HepG2 (cell line): ENCODE measurements around the gene CDK3. TPM values are rescaled to one million over a fixed set of nuclear protein-coding genes. Genes with fewer than 3 reads are reported as not detected.

Experiments
- ATAC-seq: fragments of 200-7000 bp; cut with Tn5 transposase; 3 replicates; pipeline ENCODE4 v1.9.1; 2020; ENCODE audit warnings: mild to moderate bottlenecking, moderate library complexity
- BruUV-seq: library from RNA; stranded (reverse); fragments of 400-500 nt; replicated peaks from 2 replicates; lab custom pipeline; 2021; lab: Mats Ljungman, UMichigan
- CTCF ChIA-PET: fragments of 300-600 bp; formaldehyde crosslinking; extraction: SDS; loops from one replicate; lab custom pipeline; 2021; ENCODE audit warnings: low total read pairs, inconsistent platforms, low intra/inter-chr PET ratio; lab: Yijun Ruan, JAX
- POLR2A ChIA-PET: fragments of 350-600 bp; sonication (Branson Sonifier 250); formaldehyde crosslinking; loops from one replicate; lab custom pipeline; 2020; ENCODE audit warnings: antibody characterized with exemption, inconsistent platforms; lab: Yijun Ruan, JAX
- DNase-seq: peaks from one replicate; pipeline ENCODE4 v3.0.0-alpha.2; 2015; ENCODE audit warnings: low spot score
- FAIRE-seq: peaks from 3 replicates; lab custom pipeline; 2011; peaks lifted over from hg19 to GRCh38; lab: Jason Lieb, UNC
- H2AFZ ChIP-seq: one replicate; pipeline ENCODE4 v1.6.1; 2011; ENCODE audit warnings: low read length, inconsistent platforms
- H3K27ac ChIP-seq: fragments of 300-600 bp; 3 replicates; pipeline ENCODE4 v1.8.0; 2011; ENCODE audit warnings: mixed run types, mild to moderate bottlenecking, mixed read lengths, low read length, inconsistent platforms; ENCODE audit not compliant: insufficient read depth; ENCODE audit errors: extremely low read length
- H3K27me3 ChIP-seq, 2 experiments: fragments of 200-600 bp in 1 of 2; 2 replicates in 1 of 2; 3 replicates in 1 of 2; pipeline versions ENCODE4 v1.6.0 to v1.8.0; 2011; ENCODE audit warnings: low read length in 2 of 2, mild to moderate bottlenecking in 2 of 2, moderate library complexity in 2 of 2, inconsistent platforms in 1 of 2; ENCODE audit not compliant: insufficient read depth in 2 of 2, control insufficient read depth in 1 of 2
- H3K36me3 ChIP-seq, 2 experiments: fragments of 200-600 bp in 1 of 2; replicated peaks in 1 of 2; 2 replicates in 1 of 2; 3 replicates in 1 of 2; pipeline versions ENCODE4 v1.5.1 to v1.8.0; 2011; ENCODE audit warnings: low read length in 2 of 2, inconsistent platforms in 1 of 2; ENCODE audit not compliant: insufficient read depth in 2 of 2, control insufficient read depth in 1 of 2
- H3K4me1 ChIP-seq: 2 replicates; pipeline ENCODE4 v1.5.1; 2012; ENCODE audit warnings: low read length, inconsistent platforms; ENCODE audit not compliant: insufficient read depth
- H3K4me2 ChIP-seq: 2 replicates; pipeline ENCODE4 v1.6.0; 2011; ENCODE audit warnings: low read depth, low read length, inconsistent platforms
- H3K4me3 ChIP-seq, 3 experiments: fragments of 200-600 bp in 1 of 3; sonication (generic), shearing (Covaris generic) in 1 of 3; replicated peaks in 1 of 3; 2 replicates each; pipeline ENCODE4 v1.5.1; 2011 to 2016; ENCODE audit warnings: low read length in 3 of 3, inconsistent platforms in 2 of 3, low read depth in 2 of 3, mild to moderate bottlenecking in 2 of 3, control low read depth in 1 of 3, mixed read lengths in 1 of 3; ENCODE audit not compliant: insufficient read depth in 1 of 3
- H3K79me2 ChIP-seq: one replicate; pipeline ENCODE4 v1.6.1; 2011; ENCODE audit warnings: low read length, inconsistent platforms; ENCODE audit not compliant: insufficient read depth
- H3K9ac ChIP-seq: 2 replicates; pipeline ENCODE4 v1.6.0; 2011; ENCODE audit warnings: mild to moderate bottlenecking, low read depth, low read length, inconsistent platforms; ENCODE audit not compliant: insufficient read depth
- H3K9me3 ChIP-seq: 2 replicates; pipeline ENCODE4 v1.5.1; 2012; ENCODE audit warnings: mild to moderate bottlenecking, low read length
- H4K20me1 ChIP-seq: 2 replicates; pipeline ENCODE4 v1.6.0; 2011; ENCODE audit warnings: inconsistent platforms, mild to moderate bottlenecking, low read length, moderate library complexity; ENCODE audit not compliant: insufficient read depth
- ARID2 ChIP-seq: sonication (generic); formaldehyde crosslinking; IDR thresholded peaks from 2 replicates; pipeline ENCODE4 v1.8.1; 2022; ENCODE audit warnings: mild to moderate bottlenecking, missing genetic modification reagents, borderline replicate concordance
- ATF1 ChIP-seq: IDR thresholded peaks from 2 replicates; pipeline ENCODE4 v1.6.1; 2016; ENCODE audit warnings: mild to moderate bottlenecking, control low read depth
- CHCHD3 ChIP-seq: sonication (generic); formaldehyde crosslinking; IDR thresholded peaks from 2 replicates; pipeline ENCODE4 v1.8.0; 2022; ENCODE audit warnings: mild to moderate bottlenecking, missing genetic modification reagents, moderate library complexity
- ETV6 ChIP-seq: sonication (generic); formaldehyde crosslinking; conservative IDR thresholded peaks from 2 replicates; pipeline ENCODE4 v1.4.0; 2020; ENCODE audit warnings: missing genetic modification reagents
- FOXO1 ChIP-seq: sonication (generic); formaldehyde crosslinking; IDR thresholded peaks from 2 replicates; pipeline ENCODE4 v1.4.0; 2020; ENCODE audit warnings: missing genetic modification reagents
- GATAD2A ChIP-seq: IDR thresholded peaks from 2 replicates; pipeline ENCODE4 v1.6.1; 2016
- IRF2 ChIP-seq: IDR thresholded peaks from 2 replicates; pipeline ENCODE4 v1.6.1; 2018; ENCODE audit warnings: missing genetic modification reagents, missing compliant biosample characterization
- KLF11 ChIP-seq: IDR thresholded peaks from 2 replicates; pipeline ENCODE4 v1.6.1; 2016; ENCODE audit warnings: missing compliant biosample characterization
- PRMT3 ChIP-seq: sonication (generic); formaldehyde crosslinking; IDR thresholded peaks from 2 replicates; pipeline ENCODE4 v1.8.1; 2022; ENCODE audit warnings: low read depth, mild to moderate bottlenecking, moderate library complexity, missing genetic modification reagents, borderline replicate concordance
- RXRB ChIP-seq: IDR thresholded peaks from 2 replicates; pipeline ENCODE4 v1.6.1; 2016; ENCODE audit warnings: borderline replicate concordance, missing genetic modification reagents, missing compliant biosample characterization
- SP140L ChIP-seq: sonication (generic); formaldehyde crosslinking; IDR thresholded peaks from 2 replicates; pipeline ENCODE4 v1.4.0; 2020; ENCODE audit warnings: missing genetic modification reagents, borderline replicate concordance
- ZFP36L2 ChIP-seq: sonication (generic); formaldehyde crosslinking; IDR thresholded peaks from 2 replicates; pipeline ENCODE4 v1.4.0; 2020; ENCODE audit warnings: missing genetic modification reagents
- ZNF225 ChIP-seq: sonication (generic); formaldehyde crosslinking; IDR thresholded peaks from 2 replicates; pipeline ENCODE4 v1.4.0; 2020; ENCODE audit warnings: mild to moderate bottlenecking, missing genetic modification reagents
- ZNF543 ChIP-seq: sonication (generic); formaldehyde crosslinking; IDR thresholded peaks from 2 replicates; pipeline ENCODE4 v1.4.0; 2020; ENCODE audit warnings: mild to moderate bottlenecking, missing genetic modification reagents
- ZNF652 ChIP-seq: IDR thresholded peaks from 2 replicates; pipeline ENCODE4 v1.6.1; 2016; ENCODE audit warnings: low read depth, borderline replicate concordance
- ZNF672 ChIP-seq: sonication (generic); formaldehyde crosslinking; IDR thresholded peaks from 2 replicates; pipeline ENCODE4 v1.8.1; 2022; ENCODE audit warnings: missing genetic modification reagents
- ZNF772 ChIP-seq: sonication (generic); formaldehyde crosslinking; IDR thresholded peaks from 2 replicates; pipeline ENCODE4 v1.5.0; 2020; ENCODE audit warnings: mild to moderate bottlenecking, missing genetic modification reagents
- ZNF891 ChIP-seq: sonication (generic); formaldehyde crosslinking; IDR thresholded peaks from 2 replicates; pipeline ENCODE4 v1.5.0; 2020; ENCODE audit warnings: mild to moderate bottlenecking, missing genetic modification reagents
- WGBS: methylation state at CpG from one replicate; pipeline ENCODE4 v1.1.6; 2017; ENCODE audit warnings: low lambda C conversion rate; 5-methylcytosine and 5-hydroxymethylcytosine counted together
- in situ Hi-C: cut with HindIII; loops from 2 replicates; pipeline ENCODE4 v1.10.0; 2017; ENCODE audit warnings: low pct_unique_long_range_greater_than_20kb; ENCODE audit not compliant: extremely low pct_ligation_motif_present
- intact Hi-C: fragments of 100-400 bp; cut with micrococcal nuclease; formaldehyde crosslinking; loops from one replicate; pipeline ENCODE4 v1.10.0; 2022; ENCODE audit not compliant: unreplicated experiment
- polyA plus RNA-seq, 8 experiments: library from polyadenylated mRNA; depleted of rRNA in 3 of 8; stranded (reverse) in 7 of 8; unstranded in 1 of 8; fragments of >200 nt; fragmentation: Illumina TruSeq in 4 of 8; extraction: Trizol in 4 of 8; gene quantifications; 2 replicates each; pipeline versions ENCODE4 v1.2.1 to v1.2.3, GENCODE V29; 2011 to 2016; ENCODE audit warnings: low read depth in 4 of 8, missing spikeins in 1 of 8, mixed read lengths in 1 of 8; ENCODE audit not compliant: insufficient read depth in 1 of 8
- total RNA-seq, 5 experiments: library from RNA; depleted of rRNA; stranded (reverse); fragments of >200 nt; fragmentation: Illumina TruSeq; extraction: Trizol; gene quantifications; 2 replicates each; pipeline ENCODE4 v1.2.3, GENCODE V29; 2016; ENCODE audit warnings: low read depth in 1 of 5
- TF ChIP-seq, protein P1 (sequence below): sonication (generic); formaldehyde crosslinking; IDR thresholded peaks from 2 replicates; pipeline ENCODE4 v1.5.0; 2020; ENCODE audit warnings: missing genetic modification reagents
- TF ChIP-seq, protein P2 (sequence below): sonication (generic); formaldehyde crosslinking; IDR thresholded peaks from 2 replicates; pipeline ENCODE4 v1.5.0; 2020; ENCODE audit warnings: mild to moderate bottlenecking, missing genetic modification reagents
- TF ChIP-seq, protein P3 (sequence below): sonication (generic); formaldehyde crosslinking; IDR thresholded peaks from 2 replicates; pipeline ENCODE4 v1.5.0; 2020; ENCODE audit warnings: mild to moderate bottlenecking, missing genetic modification reagents

CDK3 gene
- total and polyA plus RNA-seq, 2 of the 13 experiments (the other 11 are each of a cell fraction or from before 2014, with no cell fraction given) = 5.8 to 11.4 TPM

DNA sequence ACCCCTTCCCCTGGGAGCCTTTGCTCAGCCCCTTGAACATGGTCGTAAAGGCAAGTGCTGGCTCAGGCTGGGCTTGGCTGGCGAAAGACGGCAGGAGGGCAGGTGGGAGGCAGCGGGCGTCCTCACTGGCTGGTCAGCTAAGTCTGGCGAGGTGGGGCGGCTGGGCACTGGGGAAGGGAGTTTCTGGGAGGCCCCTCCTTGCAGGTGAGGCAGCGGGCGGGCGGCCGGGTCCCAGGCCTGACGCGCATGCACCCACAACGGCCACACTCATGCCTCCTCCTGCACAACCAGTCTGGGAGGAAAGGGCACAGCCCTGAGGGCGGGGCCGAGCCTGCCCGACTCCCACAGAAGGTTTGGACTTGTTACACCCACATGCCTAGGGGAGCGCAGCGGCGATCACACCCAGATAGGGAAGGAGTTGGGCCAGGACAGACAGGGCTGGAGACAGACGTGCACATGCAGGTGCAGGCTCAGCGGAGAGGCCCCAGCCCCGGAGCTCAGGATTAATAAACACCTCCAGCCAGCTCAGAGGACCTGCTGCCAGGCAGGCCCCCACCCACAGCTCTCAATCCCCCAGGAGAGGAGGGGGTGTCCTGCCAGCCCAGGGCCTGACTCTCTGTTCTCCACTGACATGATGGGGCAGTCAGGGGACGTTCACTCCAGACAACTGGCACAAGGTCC lies 26.6 kb downstream of the CDK3 start, which contains the start of gene EVPL:
TSS of gene EVPL (minus strand) at position 148 of the 681 bp plus-strand sequence. CDS start at position 40, 108 bp downstream.
- BruUV-seq = no TSS peak
- ATAC-seq = peak; percentile 80
- POLR2A ChIA-PET = interaction anchor here (0.6 to 1.9 kb wide), 6 partner anchors 13 to 247 kb away, joined by 3 to 5 read pairs (median 3); partner anchors contain the start of genes EXOC7 and SRP68
- TF ChIP-seq ZNF772 (CRISPR knock-in tag) (peak; percentile 61; the same call in 1 of the 2 replicates), SP140L (no peak), CHCHD3 (CRISPR knock-in tag) (no peak), ATF1 (CRISPR knock-in tag) (no peak), ZNF543 (peak; percentile 57; the same call in 1 of the 2 replicates), ZNF672 (CRISPR knock-in tag) (no peak), PRMT3 (CRISPR knock-in tag) (no peak), FOXO1 (peak; percentile 20; the same call in 1 of the 2 replicates), GATAD2A (CRISPR knock-in tag) (peak; percentile 45; the same call in 1 of the 2 replicates), IRF2 (0 out of 2 replicates have a peak, but pooled peaks have one; percentile 25), ZNF652 (no peak), ZNF225 (CRISPR knock-in tag) (peak; percentile 48; the same call in 1 of the 2 replicates), ZNF891 (CRISPR knock-in tag) (no peak), RXRB (CRISPR knock-in tag) (peak; percentile 15; the same call in 1 of the 2 replicates), KLF11 (peak; percentile 75; the same call in 1 of the 2 replicates), ZFP36L2 (CRISPR knock-in tag) (no peak), ARID2 (CRISPR knock-in tag) (peak; percentile 66; the same call in 1 of the 2 replicates), ETV6 (CRISPR knock-in tag) (no peak)
- TF ChIP-seq, protein P1, sequence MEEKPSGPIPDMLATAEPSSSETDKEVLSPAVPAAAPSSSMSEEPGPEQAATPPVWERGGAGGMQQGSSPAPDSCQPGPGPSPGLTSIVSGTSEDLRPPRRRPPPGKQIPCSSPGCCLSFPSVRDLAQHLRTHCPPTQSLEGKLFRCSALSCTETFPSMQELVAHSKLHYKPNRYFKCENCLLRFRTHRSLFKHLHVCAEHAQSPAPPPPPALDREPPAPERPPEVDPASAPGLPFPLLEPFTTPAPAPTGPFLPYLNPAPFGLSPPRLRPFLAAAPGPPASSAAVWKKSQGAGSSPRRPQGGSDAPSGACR (CRISPR knock-in tag) = 0 out of 2 replicates have a peak, but pooled peaks have one; percentile 52
- TF ChIP-seq, protein P2, sequence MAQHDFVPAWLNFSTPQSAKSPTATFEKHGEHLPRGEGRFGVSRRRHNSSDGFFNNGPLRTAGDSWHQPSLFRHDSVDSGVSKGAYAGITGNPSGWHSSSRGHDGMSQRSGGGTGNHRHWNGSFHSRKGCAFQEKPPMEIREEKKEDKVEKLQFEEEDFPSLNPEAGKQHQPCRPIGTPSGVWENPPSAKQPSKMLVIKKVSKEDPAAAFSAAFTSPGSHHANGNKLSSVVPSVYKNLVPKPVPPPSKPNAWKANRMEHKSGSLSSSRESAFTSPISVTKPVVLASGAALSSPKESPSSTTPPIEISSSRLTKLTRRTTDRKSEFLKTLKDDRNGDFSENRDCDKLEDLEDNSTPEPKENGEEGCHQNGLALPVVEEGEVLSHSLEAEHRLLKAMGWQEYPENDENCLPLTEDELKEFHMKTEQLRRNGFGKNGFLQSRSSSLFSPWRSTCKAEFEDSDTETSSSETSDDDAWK (CRISPR knock-in tag) = no peak
- TF ChIP-seq, protein P3, sequence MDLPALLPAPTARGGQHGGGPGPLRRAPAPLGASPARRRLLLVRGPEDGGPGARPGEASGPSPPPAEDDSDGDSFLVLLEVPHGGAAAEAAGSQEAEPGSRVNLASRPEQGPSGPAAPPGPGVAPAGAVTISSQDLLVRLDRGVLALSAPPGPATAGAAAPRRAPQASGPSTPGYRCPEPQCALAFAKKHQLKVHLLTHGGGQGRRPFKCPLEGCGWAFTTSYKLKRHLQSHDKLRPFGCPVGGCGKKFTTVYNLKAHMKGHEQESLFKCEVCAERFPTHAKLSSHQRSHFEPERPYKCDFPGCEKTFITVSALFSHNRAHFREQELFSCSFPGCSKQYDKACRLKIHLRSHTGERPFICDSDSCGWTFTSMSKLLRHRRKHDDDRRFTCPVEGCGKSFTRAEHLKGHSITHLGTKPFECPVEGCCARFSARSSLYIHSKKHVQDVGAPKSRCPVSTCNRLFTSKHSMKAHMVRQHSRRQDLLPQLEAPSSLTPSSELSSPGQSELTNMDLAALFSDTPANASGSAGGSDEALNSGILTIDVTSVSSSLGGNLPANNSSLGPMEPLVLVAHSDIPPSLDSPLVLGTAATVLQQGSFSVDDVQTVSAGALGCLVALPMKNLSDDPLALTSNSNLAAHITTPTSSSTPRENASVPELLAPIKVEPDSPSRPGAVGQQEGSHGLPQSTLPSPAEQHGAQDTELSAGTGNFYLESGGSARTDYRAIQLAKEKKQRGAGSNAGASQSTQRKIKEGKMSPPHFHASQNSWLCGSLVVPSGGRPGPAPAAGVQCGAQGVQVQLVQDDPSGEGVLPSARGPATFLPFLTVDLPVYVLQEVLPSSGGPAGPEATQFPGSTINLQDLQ (CRISPR knock-in tag) = no peak

More for the DNA sequence above, 26.6 kb downstream of the CDK3 start, which contains the start of gene EVPL:
- CTCF ChIA-PET = no interaction called here
- Histone ChIP-seq H3K27me3 (no peaks in the 10 kb centered on the region; a peak in 1 of 5 replicates), H3K79me2 (no peaks in the 10 kb centered on the region), H3K9me3 (no peaks in the 10 kb centered on the region), H4K20me1 (no peaks in the 10 kb centered on the region), H3K4me1 (peaks cover 58% of the 10 kb centered on the region), H3K4me3 (peak within 1 kb of the TSS; percentile 65 to 83 (median 69)), H3K27ac (peak within 1 kb of the TSS; percentile 69), H3K36me3 (peaks cover 1 to 7% of the 10 kb centered on the region in 2 experiments; a peak in 3 of 5 replicates), H3K9ac (peak within 1 kb of the TSS; percentile 61), H2AFZ (peak within 1 kb of the TSS; percentile 71), H3K4me2 (peak within 1 kb of the TSS; percentile 95)
- FAIRE-seq = peak; percentile 82
- peak; percentile 79 for DNase-seq
- in situ Hi-C loops = no loop called here
- 0% methylated on average over 5 of the region's 24 CpGs for WGBS
- intact Hi-C loops = no loop called here
